H9 (cell line): Measurements from ENCODE around the gene PRSS56. TPM values are rescaled to one million over a fixed set of nuclear protein-coding genes. Genes with fewer than 3 reads are reported as not detected.

Experiments used
- DNase-seq: peaks from one replicate; pipeline ENCODE4 v3.0.0-alpha.2; 2017
- H2AFZ ChIP-seq: one replicate; pipeline ENCODE4 v1.6.1; 2013; ENCODE audit warnings: mild to moderate bottlenecking, low read length, control low read depth, moderate library complexity
- H2AK5ac ChIP-seq: 2 replicates; pipeline ENCODE4 v1.6.1; 2013; ENCODE audit warnings: low read length, control low read depth, mixed read lengths; ENCODE audit not compliant: insufficient read length
- H2BK120ac ChIP-seq: one replicate; pipeline ENCODE4 v1.6.1; 2013; ENCODE audit warnings: low read depth, mild to moderate bottlenecking, low read length, control low read depth, inconsistent platforms; ENCODE audit not compliant: poor library complexity, severe bottlenecking
- H2BK12ac ChIP-seq: 2 replicates; pipeline ENCODE4 v1.6.1; 2013; ENCODE audit warnings: low read length, control low read depth, mixed read lengths, low read depth; ENCODE audit not compliant: insufficient read length
- H2BK15ac ChIP-seq: 2 replicates; pipeline ENCODE4 v1.6.1; 2013; ENCODE audit warnings: low read depth, low read length, control low read depth
- H2BK20ac ChIP-seq: one replicate; pipeline ENCODE4 v1.6.1; 2013; ENCODE audit warnings: low read depth, mild to moderate bottlenecking, low read length, control low read depth, inconsistent platforms; ENCODE audit not compliant: poor library complexity, severe bottlenecking
- H2BK5ac ChIP-seq: 2 replicates; pipeline ENCODE4 v1.6.1; 2013; ENCODE audit warnings: low read length, control low read depth, mixed read lengths; ENCODE audit not compliant: insufficient read length
- H3K14ac ChIP-seq: 2 replicates; pipeline ENCODE4 v1.6.1; 2013; ENCODE audit warnings: low read length, control low read depth; ENCODE audit not compliant: insufficient read depth
- H3K18ac ChIP-seq: 2 replicates; pipeline ENCODE4 v1.6.1; 2013; ENCODE audit warnings: low read depth, mild to moderate bottlenecking, mixed read lengths, low read length, control low read depth; ENCODE audit not compliant: insufficient read length
- H3K23ac ChIP-seq: 2 replicates; pipeline ENCODE4 v1.6.1; 2013; ENCODE audit warnings: low read length, control low read depth, mixed read lengths, low read depth; ENCODE audit not compliant: insufficient read length
- H3K23me2 ChIP-seq: 2 replicates; pipeline ENCODE4 v1.6.1; 2013; ENCODE audit warnings: low read depth, mild to moderate bottlenecking, mixed read lengths, low read length, control low read depth; ENCODE audit not compliant: insufficient read length, poor library complexity, severe bottlenecking
- H3K27ac ChIP-seq: 2 replicates; pipeline ENCODE4 v1.5.1; 2013; ENCODE audit warnings: low read length, control low read depth, mixed read lengths, low read depth; ENCODE audit not compliant: insufficient read length
- H3K27me3 ChIP-seq: 2 replicates; pipeline ENCODE4 v1.6.1; 2013; ENCODE audit warnings: low read length, control low read depth, inconsistent platforms; ENCODE audit not compliant: insufficient read depth
- H3K4ac ChIP-seq: 2 replicates; pipeline ENCODE4 v1.6.1; 2013; ENCODE audit warnings: low read depth, mild to moderate bottlenecking, control low read depth, inconsistent platforms, low read length, moderate library complexity
- H3K4me1 ChIP-seq: 2 replicates; pipeline ENCODE4 v1.6.1; 2013; ENCODE audit warnings: low read length, control low read depth, inconsistent platforms; ENCODE audit not compliant: insufficient read depth
- H3K4me2 ChIP-seq: 2 replicates; pipeline ENCODE4 v1.6.1; 2013; ENCODE audit warnings: low read length, control low read depth, mixed read lengths; ENCODE audit not compliant: insufficient read length, insufficient read depth
- H3K56ac ChIP-seq: 2 replicates; pipeline ENCODE4 v1.6.1; 2013; ENCODE audit warnings: low read depth, mild to moderate bottlenecking, mixed read lengths, low read length, control low read depth; ENCODE audit not compliant: insufficient read length
- H3K79me1 ChIP-seq: 2 replicates; pipeline ENCODE4 v1.6.1; 2013; ENCODE audit warnings: low read depth, mild to moderate bottlenecking, moderate library complexity, low read length, control low read depth, inconsistent platforms; ENCODE audit not compliant: insufficient read depth, poor library complexity, severe bottlenecking
- H3K79me2 ChIP-seq: 2 replicates; pipeline ENCODE4 v1.6.1; 2013; ENCODE audit warnings: low read length, control low read depth, inconsistent platforms; ENCODE audit not compliant: insufficient read depth
- H3K9ac ChIP-seq: 2 replicates; pipeline ENCODE4 v1.6.1; 2013; ENCODE audit warnings: low read length, control low read depth, mixed read lengths; ENCODE audit not compliant: insufficient read length; ENCODE audit errors: extremely low read depth
- H3K9me3 ChIP-seq: one replicate; pipeline ENCODE4 v1.6.1; 2013; ENCODE audit warnings: low read depth, low read length, inconsistent platforms; ENCODE audit not compliant: control insufficient read depth
- H3T11ph ChIP-seq: one replicate; pipeline ENCODE4 v1.6.1; 2013; ENCODE audit warnings: mild to moderate bottlenecking, low read length, control low read depth, inconsistent platforms
- H4K20me1 ChIP-seq: one replicate; pipeline ENCODE4 v1.6.1; 2013; ENCODE audit not compliant: control insufficient read depth, insufficient read length, insufficient read depth
- H4K5ac ChIP-seq: 2 replicates; pipeline ENCODE4 v1.6.1; 2013; ENCODE audit warnings: low read depth, mild to moderate bottlenecking, mixed read lengths, low read length, control low read depth; ENCODE audit not compliant: insufficient read length
- H4K8ac ChIP-seq: replicated peaks from 2 replicates; pipeline ENCODE4 v1.6.1; 2013; ENCODE audit warnings: low read length, control low read depth, mixed read lengths, low read depth; ENCODE audit not compliant: insufficient read length
- H4K91ac ChIP-seq: 2 replicates; pipeline ENCODE4 v1.6.1; 2013; ENCODE audit warnings: low read depth, mild to moderate bottlenecking, moderate library complexity, mixed read lengths, low read length, control low read depth; ENCODE audit not compliant: insufficient read length
- H3K27ac Mint-ChIP-seq, 3 experiments: 2 replicates in 2 of 3; 3 replicates in 1 of 3; pipeline ENCODE4 v1.8.0; 2020 to 2021; ENCODE audit warnings: mixed read lengths in 3 of 3, mild to moderate bottlenecking in 1 of 3, moderate library complexity in 1 of 3
- H3K27me3 Mint-ChIP-seq: 2 replicates; pipeline ENCODE4 v1.8.0; 2021; ENCODE audit warnings: low read depth, mild to moderate bottlenecking, moderate library complexity, mixed read lengths
- H3K36me3 Mint-ChIP-seq, 3 experiments: 2 replicates in 2 of 3; 3 replicates in 1 of 3; pipeline ENCODE4 v1.8.0; 2020 to 2021; ENCODE audit warnings: low read depth in 3 of 3, mixed read lengths in 3 of 3; ENCODE audit not compliant: insufficient read depth in 1 of 3
- H3K4me1 Mint-ChIP-seq, 2 experiments: 2 replicates each; pipeline ENCODE4 v1.8.0; 2020; ENCODE audit warnings: mixed read lengths in 2 of 2
- H3K4me3 Mint-ChIP-seq, 2 experiments: 2 replicates in 1 of 2; 3 replicates in 1 of 2; pipeline ENCODE4 v1.8.0; 2020 to 2021; ENCODE audit warnings: mild to moderate bottlenecking in 2 of 2, mixed read lengths in 2 of 2, moderate library complexity in 1 of 2
- H3K9me3 Mint-ChIP-seq, 2 experiments: 2 replicates in 1 of 2; 3 replicates in 1 of 2; pipeline ENCODE4 v1.8.0; 2020; ENCODE audit warnings: mild to moderate bottlenecking in 2 of 2, mixed read lengths in 2 of 2, moderate library complexity in 1 of 2
- WGBS: extraction: QIAGEN DNeasy Blood & Tissue Kit; methylation state at CpG from one replicate; pipeline ENCODE4 v1.1.7; 2013; ENCODE audit warnings: missing lambda C conversion rate, low lambda C conversion rate, mixed read lengths; ENCODE audit not compliant: insufficient read length; ENCODE audit errors: extremely low coverage; 5-methylcytosine and 5-hydroxymethylcytosine counted together
- total RNA-seq: library from RNA; stranded (reverse); gene quantifications from 2 replicates; pipeline ENCODE4 v1.2.1, GENCODE V29; 2021
- TF ChIP-seq, protein P1 (sequence below): fragments of 200-600 bp; sonication (generic); conservative IDR thresholded peaks from 3 replicates; pipeline ENCODE4 v1.8.0; 2021; ENCODE audit warnings: antibody characterized with exemption, mild to moderate bottlenecking

The PRSS56 gene
- total RNA-seq, 1 experiment from 2014 or later, result not detected

DNA sequence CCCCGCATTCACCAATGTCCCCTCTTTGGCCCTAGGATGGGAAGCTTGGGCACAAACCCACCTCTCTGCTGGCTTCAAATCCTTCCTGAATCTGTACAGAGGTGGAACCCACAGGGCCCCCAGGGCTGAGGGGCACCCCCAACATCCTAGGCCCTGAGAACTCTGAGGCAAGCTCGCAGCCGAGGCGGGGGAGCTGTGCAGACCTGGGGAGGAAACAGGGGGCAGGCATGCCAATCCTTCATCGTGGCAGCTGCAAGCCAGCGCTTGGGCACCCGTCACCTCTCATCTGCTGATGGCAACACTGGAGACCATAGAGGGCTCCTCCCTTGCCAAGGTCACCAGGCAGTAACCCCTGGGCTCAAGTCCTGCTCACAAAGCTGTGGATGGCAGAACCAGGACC, 43.4 kb upstream of the PRSS56 start:
- H3K27ac Mint-ChIP-seq, result no peak overlapping the region
- H3K4ac ChIP-seq, result no peak overlapping the region
- no peak overlapping the region for H4K91ac ChIP-seq
- H3K79me1 ChIP-seq, result no peaks in the 10 kb centered on the region
- H2BK12ac ChIP-seq, result no peak overlapping the region
- no CpG with 5 or more reads among the region's 7 CpGs for WGBS
- H2BK5ac ChIP-seq, result no peak overlapping the region
- H4K8ac ChIP-seq, result no peak overlapping the region
- H3K14ac ChIP-seq, result no peak overlapping the region
- no peak overlapping the region for H2AFZ ChIP-seq
- H2BK20ac ChIP-seq, result no peak overlapping the region
- no peak overlapping the region for H2BK120ac ChIP-seq
- no peaks in the 10 kb centered on the region for H3K27me3 ChIP-seq
- H3K18ac ChIP-seq, result no peak overlapping the region
- no peaks in the 10 kb centered on the region; a peak in 1 of 5 replicates for H3K9me3 Mint-ChIP-seq
- H3K36me3 Mint-ChIP-seq, result no peaks in the 10 kb centered on the region
- no peaks in the 10 kb centered on the region for H3K9me3 ChIP-seq
- H3K27me3 Mint-ChIP-seq, result peaks cover 49% of the 10 kb centered on the region
- no peak overlapping the region for H3K56ac ChIP-seq
- H3K4me1 ChIP-seq, result no peaks in the 10 kb centered on the region
- no peak overlapping the region for H2BK15ac ChIP-seq
- H3K27ac ChIP-seq, result no peak overlapping the region
- H3K4me1 Mint-ChIP-seq, result peaks cover 4 to 5% of the 10 kb centered on the region in 2 experiments; a peak in 2 of 4 replicates
- DNase-seq, result no peak
- no peak overlapping the region for H2AK5ac ChIP-seq
- TF ChIP-seq, protein P1, sequence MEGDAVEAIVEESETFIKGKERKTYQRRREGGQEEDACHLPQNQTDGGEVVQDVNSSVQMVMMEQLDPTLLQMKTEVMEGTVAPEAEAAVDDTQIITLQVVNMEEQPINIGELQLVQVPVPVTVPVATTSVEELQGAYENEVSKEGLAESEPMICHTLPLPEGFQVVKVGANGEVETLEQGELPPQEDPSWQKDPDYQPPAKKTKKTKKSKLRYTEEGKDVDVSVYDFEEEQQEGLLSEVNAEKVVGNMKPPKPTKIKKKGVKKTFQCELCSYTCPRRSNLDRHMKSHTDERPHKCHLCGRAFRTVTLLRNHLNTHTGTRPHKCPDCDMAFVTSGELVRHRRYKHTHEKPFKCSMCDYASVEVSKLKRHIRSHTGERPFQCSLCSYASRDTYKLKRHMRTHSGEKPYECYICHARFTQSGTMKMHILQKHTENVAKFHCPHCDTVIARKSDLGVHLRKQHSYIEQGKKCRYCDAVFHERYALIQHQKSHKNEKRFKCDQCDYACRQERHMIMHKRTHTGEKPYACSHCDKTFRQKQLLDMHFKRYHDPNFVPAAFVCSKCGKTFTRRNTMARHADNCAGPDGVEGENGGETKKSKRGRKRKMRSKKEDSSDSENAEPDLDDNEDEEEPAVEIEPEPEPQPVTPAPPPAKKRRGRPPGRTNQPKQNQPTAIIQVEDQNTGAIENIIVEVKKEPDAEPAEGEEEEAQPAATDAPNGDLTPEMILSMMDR, result no peak
- H4K20me1 ChIP-seq, result no peaks in the 10 kb centered on the region
- H3K79me2 ChIP-seq, result no peaks in the 10 kb centered on the region
- no peak overlapping the region for H3K4me3 Mint-ChIP-seq
- H3K23me2 ChIP-seq, result no peaks in the 10 kb centered on the region
- H3T11ph ChIP-seq, result no peak overlapping the region
- H3K9ac ChIP-seq, result no peak overlapping the region
- H4K5ac ChIP-seq, result no peak overlapping the region
- no peak overlapping the region for H3K4me2 ChIP-seq
- no peak overlapping the region for H3K23ac ChIP-seq
